Fibroblast of lung (primary cell): ENCODE results near the gene NLRP1. TPM values are rescaled to one million over a fixed set of nuclear protein-coding genes. Genes with fewer than 3 reads are reported as not detected.

Source experiments
- DNase-seq, 2 donors: peaks; one replicate each; pipeline versions ENCODE4 v3.0.0 to v3.0.0-alpha.2; 2010; ENCODE audit warnings: low read depth in 2 of 2
- H2AFZ ChIP-seq: 2 replicates; pipeline ENCODE4 v1.5.1; 2012; ENCODE audit warnings: low read length, control low read depth, inconsistent platforms
- H3K27ac ChIP-seq: 2 replicates; pipeline ENCODE4 v1.5.1; 2011; ENCODE audit warnings: low read length, control low read depth; ENCODE audit not compliant: insufficient read depth
- H3K27me3 ChIP-seq: 2 replicates; pipeline ENCODE4 v1.5.1; 2011; ENCODE audit warnings: mild to moderate bottlenecking, low read length; ENCODE audit not compliant: control insufficient read depth, insufficient read depth
- H3K36me3 ChIP-seq: 2 replicates; pipeline ENCODE4 v1.5.1; 2011; ENCODE audit warnings: low read length; ENCODE audit not compliant: control insufficient read depth, insufficient read depth
- H3K4me1 ChIP-seq: 2 replicates; pipeline ENCODE4 v1.5.1; 2011; ENCODE audit warnings: low read length; ENCODE audit not compliant: control insufficient read depth, insufficient read depth; ENCODE audit errors: extremely low read depth
- H3K4me2 ChIP-seq: 2 replicates; pipeline ENCODE4 v1.5.1; 2011; ENCODE audit warnings: low read length, control low read depth; ENCODE audit not compliant: insufficient read depth; ENCODE audit errors: extremely low read depth
- H3K4me3 ChIP-seq, 4 experiments: fragments of 200-600 bp in 1 of 4; sonication (generic) in 1 of 4; replicated peaks in 1 of 4; 2 replicates each; pipeline ENCODE4 v1.5.1; 2011 to 2016; ENCODE audit warnings: low read length in 4 of 4, low read depth in 3 of 4, mild to moderate bottlenecking in 3 of 4, control low read depth in 2 of 4, inconsistent platforms in 1 of 4, mixed read lengths in 1 of 4; ENCODE audit not compliant: insufficient read depth in 1 of 4; ENCODE audit errors: control extremely low read depth in 1 of 4
- H3K79me2 ChIP-seq: 2 replicates; pipeline ENCODE4 v1.5.1; 2012; ENCODE audit warnings: mild to moderate bottlenecking, low read length, inconsistent platforms; ENCODE audit not compliant: control insufficient read depth, insufficient read depth
- H3K9ac ChIP-seq: 2 replicates; pipeline ENCODE4 v1.5.1; 2011; ENCODE audit warnings: mild to moderate bottlenecking, low read length, control low read depth; ENCODE audit not compliant: insufficient read depth
- H3K9me3 ChIP-seq: 2 replicates; pipeline ENCODE4 v1.5.1; 2012; ENCODE audit warnings: low read depth, low read length; ENCODE audit not compliant: control insufficient read depth, insufficient read depth
- H4K20me1 ChIP-seq: 2 replicates; pipeline ENCODE4 v1.5.1; 2011; ENCODE audit warnings: low read length; ENCODE audit not compliant: control insufficient read depth, insufficient read depth; ENCODE audit errors: extremely low read depth
- CTCF ChIP-seq, 2 donors: IDR thresholded peaks in 1 of 2; conservative IDR thresholded peaks in 1 of 2; 1 replicate in 1 of 2; 2 replicates in 1 of 2; pipeline ENCODE4 v1.5.1; 2011 to 2012; ENCODE audit warnings: low read length in 2 of 2, control low read depth in 1 of 2, inconsistent platforms in 1 of 2, low read depth in 1 of 2, mild to moderate bottlenecking in 1 of 2
- EZH2 ChIP-seq: IDR thresholded peaks from 2 replicates; pipeline ENCODE4 v1.5.1; 2012; ENCODE audit warnings: low read length, control low read depth, mild to moderate bottlenecking; ENCODE audit errors: missing control alignments
- polyA plus RNA-seq, 2 donors: library from polyadenylated mRNA; depleted of rRNA in 1 of 2; stranded (reverse) in 1 of 2; unstranded in 1 of 2; fragments of >200 nt; gene quantifications; 2 replicates each; pipeline ENCODE4 v1.2.1, GENCODE V29; 2011 to 2012; ENCODE audit warnings: missing spikeins in 1 of 2
- total RNA-seq: library from RNA; depleted of rRNA; stranded (reverse); fragments of >200 nt; gene quantifications from 2 replicates; pipeline ENCODE4 v1.2.1, GENCODE V29; 2014

The NLRP1 gene
- total and polyA plus RNA-seq, 2 donors (not counting 1 experiment from before 2014, with no cell fraction given) = 22.1 to 23.1 TPM

- TF ChIP-seq CTCF (conservative IDR thresholded peaks at IDR 0.05 in 1 of 2, IDR thresholded peaks at IDR 0.05 in 1 of 2; ENCODE audit: low read depth in 1 of 2, low read length in 2 of 2) (no peak), EZH2 (no peak)
- no peak overlapping the region for H2AFZ ChIP-seq
- H3K4me2 ChIP-seq = no peak overlapping the region
- no peak overlapping the region for H3K4me3 ChIP-seq
- no peaks in the 10 kb centered on the region for H3K36me3 ChIP-seq
- no peak overlapping the region for H3K27ac ChIP-seq
- H3K9ac ChIP-seq = no peak overlapping the region
- no peak for DNase-seq
- peaks cover 14% of the 10 kb centered on the region for H3K27me3 ChIP-seq
- no peaks in the 10 kb centered on the region for H3K9me3 ChIP-seq
- H3K4me1 ChIP-seq = no peaks in the 10 kb centered on the region
- no peaks in the 10 kb centered on the region for H3K79me2 ChIP-seq
- no peaks in the 10 kb centered on the region for H4K20me1 ChIP-seq
Observed at GRCh38 chr17:5600041-5600440, 15.7 kb upstream of the NLRP1 start.

- no peaks in the 10 kb centered on the region for H3K79me2 ChIP-seq
- H3K27ac ChIP-seq = no peak overlapping the region
- no peaks in the 10 kb centered on the region for H3K4me1 ChIP-seq
- no peak overlapping the region for H3K4me3 ChIP-seq
- H4K20me1 ChIP-seq = no peaks in the 10 kb centered on the region
- H3K9me3 ChIP-seq = no peaks in the 10 kb centered on the region
- no peak overlapping the region for H2AFZ ChIP-seq
- H3K36me3 ChIP-seq = no peaks in the 10 kb centered on the region
- DNase-seq = no peak
- H3K27me3 ChIP-seq = peaks cover 14% of the 10 kb centered on the region
- no peak overlapping the region for H3K4me2 ChIP-seq
- TF ChIP-seq CTCF (conservative IDR thresholded peaks at IDR 0.05 in 1 of 2, IDR thresholded peaks at IDR 0.05 in 1 of 2; ENCODE audit: low read depth in 1 of 2, low read length in 2 of 2) (no peak), EZH2 (no peak)
- H3K9ac ChIP-seq = no peak overlapping the region
Observed at GRCh38 chr17:5598457-5598856, 14.1 kb upstream of the NLRP1 start.

GRCh38 chr17:5596421-5596820 lies 12.1 kb upstream of the NLRP1 start:
- no peaks in the 10 kb centered on the region for H3K36me3 ChIP-seq
- no peaks in the 10 kb centered on the region for H4K20me1 ChIP-seq
- H3K9me3 ChIP-seq = no peaks in the 10 kb centered on the region
- DNase-seq = no peak
- H3K79me2 ChIP-seq = no peaks in the 10 kb centered on the region
- no peaks in the 10 kb centered on the region for H3K4me1 ChIP-seq
- no peak overlapping the region for H3K9ac ChIP-seq
- H3K4me2 ChIP-seq = no peak overlapping the region
- H2AFZ ChIP-seq = no peak overlapping the region
- no peak overlapping the region for H3K4me3 ChIP-seq
- no peak for TF ChIP-seq EZH2
- TF ChIP-seq CTCF (conservative IDR thresholded peaks at IDR 0.05 in 1 of 2, IDR thresholded peaks at IDR 0.05 in 1 of 2; ENCODE audit: low read depth in 1 of 2, low read length in 2 of 2) = no peak
- H3K27me3 ChIP-seq = peaks cover 14% of the 10 kb centered on the region
- no peak overlapping the region for H3K27ac ChIP-seq
